Tibial artery (tissue), 4 donors: ENCODE data around the gene GALNT9.

Experiments used
- DNase-seq, 2 donors: peaks; one replicate each; pipeline ENCODE4 v3.0.0-alpha.2; 2019
- H3K27ac ChIP-seq, 2 donors: fragments of 200-600 bp; sonication (generic) in 1 of 2; 1 replicate in 1 of 2; 2 replicates in 1 of 2; pipeline ENCODE4 v1.5.1; 2018 to 2019; ENCODE audit warnings: mild to moderate bottlenecking in 1 of 2
- H3K27me3 ChIP-seq, 2 donors: fragments of 200-600 bp; sonication (generic) in 1 of 2; one replicate each; pipeline versions ENCODE4 v1.5.1 to v1.6.0; 2016 to 2019
- H3K36me3 ChIP-seq, 3 donors: fragments of 200-600 bp; sonication (generic) in 2 of 3; one replicate each; pipeline ENCODE4 v1.5.1; 2016 to 2019; ENCODE audit warnings: mild to moderate bottlenecking in 2 of 3
- H3K4me1 ChIP-seq, 4 donors: fragments of 200-600 bp; sonication (generic) in 2 of 4; 1 replicate in 3 of 4; 2 replicates in 1 of 4; pipeline ENCODE4 v1.5.1; 2016 to 2019
- H3K4me3 ChIP-seq, 2 donors: fragments of 200-600 bp; sonication (generic) in 1 of 2; 1 replicate in 1 of 2; 2 replicates in 1 of 2; pipeline ENCODE4 v1.5.1; 2018 to 2019; ENCODE audit warnings: mild to moderate bottlenecking in 2 of 2
- H3K9me3 ChIP-seq, 3 donors: fragments of 200-600 bp; sonication (generic) in 1 of 3; one replicate each; pipeline ENCODE4 v1.5.1; 2016 to 2019
- intact Hi-C: fragments of 100-400 bp; cut with DNase I; formaldehyde crosslinking; loops from one replicate; pipeline ENCODE4 v1.15.0; 2023; ENCODE audit warnings: low total_unique reads
- TF ChIP-seq, protein P1 (sequence below), 2 experiments: fragments of 200-600 bp in 1 of 2; fragments of 450-650 bp in 1 of 2; IDR thresholded peaks; one replicate each; pipeline ENCODE4 v1.5.1; 2017 to 2019; ENCODE audit warnings: antibody characterized with exemption in 2 of 2, mild to moderate bottlenecking in 1 of 2, moderate library complexity in 1 of 2

Gene GALNT9

GRCh38 chr12:132339856-132340255 is 10.5 kb upstream of the GALNT9 start:
- intact Hi-C loops, result no loop called here
- H3K27me3 ChIP-seq, result peaks cover 0 to 86% of the 10 kb centered on the region in 2 donors
- no peak overlapping the region for H3K27ac ChIP-seq
- no peaks in the 10 kb centered on the region for H3K9me3 ChIP-seq
- no peak overlapping the region for H3K4me3 ChIP-seq
- TF ChIP-seq, protein P1, sequence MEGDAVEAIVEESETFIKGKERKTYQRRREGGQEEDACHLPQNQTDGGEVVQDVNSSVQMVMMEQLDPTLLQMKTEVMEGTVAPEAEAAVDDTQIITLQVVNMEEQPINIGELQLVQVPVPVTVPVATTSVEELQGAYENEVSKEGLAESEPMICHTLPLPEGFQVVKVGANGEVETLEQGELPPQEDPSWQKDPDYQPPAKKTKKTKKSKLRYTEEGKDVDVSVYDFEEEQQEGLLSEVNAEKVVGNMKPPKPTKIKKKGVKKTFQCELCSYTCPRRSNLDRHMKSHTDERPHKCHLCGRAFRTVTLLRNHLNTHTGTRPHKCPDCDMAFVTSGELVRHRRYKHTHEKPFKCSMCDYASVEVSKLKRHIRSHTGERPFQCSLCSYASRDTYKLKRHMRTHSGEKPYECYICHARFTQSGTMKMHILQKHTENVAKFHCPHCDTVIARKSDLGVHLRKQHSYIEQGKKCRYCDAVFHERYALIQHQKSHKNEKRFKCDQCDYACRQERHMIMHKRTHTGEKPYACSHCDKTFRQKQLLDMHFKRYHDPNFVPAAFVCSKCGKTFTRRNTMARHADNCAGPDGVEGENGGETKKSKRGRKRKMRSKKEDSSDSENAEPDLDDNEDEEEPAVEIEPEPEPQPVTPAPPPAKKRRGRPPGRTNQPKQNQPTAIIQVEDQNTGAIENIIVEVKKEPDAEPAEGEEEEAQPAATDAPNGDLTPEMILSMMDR (IDR thresholded peaks at IDR 0.05), result no peak
- H3K36me3 ChIP-seq, result no peaks in the 10 kb centered on the region
- no peaks in the 10 kb centered on the region for H3K4me1 ChIP-seq
- DNase-seq, result no peak

- H3K27me3 ChIP-seq, result peaks cover 0 to 83% of the 10 kb centered on the region in 2 donors
- intact Hi-C loops, result no loop called here
- H3K27ac ChIP-seq, result no peak overlapping the region
- H3K4me1 ChIP-seq, result no peaks in the 10 kb centered on the region
- no peak for DNase-seq
- TF ChIP-seq, protein P1 (IDR thresholded peaks at IDR 0.05), result no peak
- no peak overlapping the region for H3K4me3 ChIP-seq
- no peaks in the 10 kb centered on the region for H3K36me3 ChIP-seq
- no peaks in the 10 kb centered on the region for H3K9me3 ChIP-seq
These were observed 9.4 kb upstream of the GALNT9 start for GRCh38 chr12:132338781-132339180.

DNA sequence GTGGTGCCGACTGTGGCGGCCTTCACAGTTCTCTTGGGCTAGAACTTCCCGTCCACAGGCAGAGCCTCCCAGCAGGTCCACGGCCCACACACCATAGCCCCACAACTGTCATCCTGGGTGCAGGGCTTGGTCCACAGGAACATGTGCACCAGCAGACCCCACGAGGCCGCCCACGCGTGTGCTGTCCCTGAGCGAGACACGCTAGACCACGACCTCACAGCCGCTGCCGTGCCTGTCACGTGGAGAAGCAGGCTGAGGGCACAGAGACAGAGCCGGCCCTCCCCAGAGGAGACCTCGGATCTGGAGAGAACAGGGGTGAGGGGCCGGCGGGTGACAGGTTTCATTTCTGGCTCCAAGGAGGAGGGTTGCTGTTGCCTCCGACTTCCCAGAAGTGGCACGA is 8.9 kb upstream of the GALNT9 start:
- H3K27ac ChIP-seq, result no peak overlapping the region
- H3K27me3 ChIP-seq, result peaks cover 0 to 85% of the 10 kb centered on the region in 2 donors
- intact Hi-C loops, result no loop called here
- H3K4me1 ChIP-seq, result no peaks in the 10 kb centered on the region
- no peak for DNase-seq
- no peaks in the 10 kb centered on the region for H3K36me3 ChIP-seq
- TF ChIP-seq, protein P1 (IDR thresholded peaks at IDR 0.05), result no peak
- no peaks in the 10 kb centered on the region for H3K9me3 ChIP-seq
- no peak overlapping the region for H3K4me3 ChIP-seq

DNA sequence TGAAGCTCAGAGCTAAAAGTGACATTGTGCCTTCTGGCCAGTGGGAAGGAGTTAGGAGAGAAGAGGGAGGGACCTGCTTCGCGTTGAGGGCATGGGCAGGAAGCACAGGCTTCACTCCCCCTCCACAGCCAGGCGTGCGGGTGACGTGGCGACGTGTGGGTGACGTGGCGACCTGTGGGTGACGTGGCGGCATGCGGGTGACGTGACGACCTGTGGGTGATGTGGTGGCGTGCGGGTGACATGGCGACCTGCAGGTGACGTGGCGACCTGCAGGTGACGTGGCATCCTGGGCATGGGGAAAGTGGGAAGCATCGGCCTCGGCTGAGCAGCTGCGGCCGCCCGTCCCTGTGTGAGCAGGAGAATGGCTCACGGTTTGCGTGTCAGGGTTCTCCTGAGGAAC is 8.2 kb upstream of the GALNT9 start:
- no peaks in the 10 kb centered on the region for H3K9me3 ChIP-seq
- DNase-seq, result no peak
- H3K4me3 ChIP-seq, result no peak overlapping the region
- intact Hi-C loops, result no loop called here
- H3K36me3 ChIP-seq, result no peaks in the 10 kb centered on the region
- H3K27ac ChIP-seq, result no peak overlapping the region
- no peaks in the 10 kb centered on the region for H3K4me1 ChIP-seq
- TF ChIP-seq, protein P1 (IDR thresholded peaks at IDR 0.05), result no peak
- H3K27me3 ChIP-seq, result peaks cover 0 to 91% of the 10 kb centered on the region in 2 donors

GRCh38 chr12:132336451-132337413 is 7.3 kb upstream of the GALNT9 start:
- H3K27me3 ChIP-seq, result peaks cover 0 to 95% of the 10 kb centered on the region in 2 donors
- TF ChIP-seq, protein P1 (IDR thresholded peaks at IDR 0.05), result no peak
- no peaks in the 10 kb centered on the region for H3K4me1 ChIP-seq
- H3K9me3 ChIP-seq, result no peaks in the 10 kb centered on the region
- no peak overlapping the region for H3K4me3 ChIP-seq
- H3K36me3 ChIP-seq, result no peaks in the 10 kb centered on the region
- DNase-seq, result no peak
- H3K27ac ChIP-seq, result no peak overlapping the region
- intact Hi-C loops, result no loop called here
